ENCODE data around the gene AKAP11.
"Not testable (repeated sequence)": the region's sequence is repeated elsewhere in the genome, so short reads cannot be mapped to it uniquely, and the experiment has no call there.

The AKAP11 gene, protein sequence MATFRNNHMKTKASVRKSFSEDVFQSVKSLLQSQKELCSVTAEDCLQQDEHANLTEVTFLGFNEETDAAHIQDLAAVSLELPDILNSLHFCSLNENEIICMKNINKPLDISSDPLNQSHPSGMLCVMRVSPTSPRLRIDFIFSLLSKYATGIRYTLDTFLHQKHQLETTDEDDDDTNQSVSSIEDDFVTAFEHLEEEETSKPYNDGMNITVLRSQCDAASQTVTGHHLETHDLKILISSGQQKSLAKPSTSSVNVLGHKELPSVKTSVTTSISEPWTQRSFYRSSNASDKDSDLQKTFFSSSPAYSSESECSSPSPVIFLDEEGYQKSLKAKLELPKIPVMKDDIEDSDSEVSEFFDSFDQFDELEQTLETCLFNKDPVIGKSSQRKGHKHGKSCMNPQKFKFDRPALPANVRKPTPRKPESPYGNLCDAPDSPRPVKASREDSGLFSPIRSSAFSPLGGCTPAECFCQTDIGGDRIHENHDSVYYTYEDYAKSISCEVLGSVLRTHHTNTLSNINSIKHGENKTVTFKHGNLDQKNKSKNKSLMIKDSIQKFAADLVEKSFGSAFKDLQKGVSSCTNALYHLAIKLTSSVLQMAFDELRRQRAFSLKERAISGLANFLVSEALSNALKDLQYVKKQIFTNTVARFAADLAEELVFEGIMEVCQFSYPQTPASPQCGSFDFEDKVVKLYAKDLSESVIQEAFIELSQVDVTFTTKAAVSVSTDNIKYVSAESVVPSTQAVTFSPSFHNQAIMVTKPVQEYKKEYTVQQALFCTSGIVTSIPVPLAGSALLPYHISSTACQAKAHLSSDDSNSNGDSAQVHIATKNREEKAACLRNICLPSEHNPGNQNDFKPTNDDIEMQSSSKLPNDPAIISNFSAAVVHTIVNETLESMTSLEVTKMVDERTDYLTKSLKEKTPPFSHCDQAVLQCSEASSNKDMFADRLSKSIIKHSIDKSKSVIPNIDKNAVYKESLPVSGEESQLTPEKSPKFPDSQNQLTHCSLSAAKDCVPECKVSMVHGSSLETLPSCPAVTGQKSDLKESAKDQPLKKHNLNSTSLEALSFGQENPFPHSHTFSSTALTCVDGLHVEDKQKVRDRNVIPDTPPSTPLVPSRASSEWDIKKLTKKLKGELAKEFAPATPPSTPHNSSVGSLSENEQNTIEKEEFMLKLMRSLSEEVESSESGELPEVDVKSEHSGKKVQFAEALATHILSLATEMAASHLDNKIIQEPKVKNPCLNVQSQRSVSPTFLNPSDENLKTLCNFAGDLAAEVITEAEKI (N-terminal part only)

DNA sequence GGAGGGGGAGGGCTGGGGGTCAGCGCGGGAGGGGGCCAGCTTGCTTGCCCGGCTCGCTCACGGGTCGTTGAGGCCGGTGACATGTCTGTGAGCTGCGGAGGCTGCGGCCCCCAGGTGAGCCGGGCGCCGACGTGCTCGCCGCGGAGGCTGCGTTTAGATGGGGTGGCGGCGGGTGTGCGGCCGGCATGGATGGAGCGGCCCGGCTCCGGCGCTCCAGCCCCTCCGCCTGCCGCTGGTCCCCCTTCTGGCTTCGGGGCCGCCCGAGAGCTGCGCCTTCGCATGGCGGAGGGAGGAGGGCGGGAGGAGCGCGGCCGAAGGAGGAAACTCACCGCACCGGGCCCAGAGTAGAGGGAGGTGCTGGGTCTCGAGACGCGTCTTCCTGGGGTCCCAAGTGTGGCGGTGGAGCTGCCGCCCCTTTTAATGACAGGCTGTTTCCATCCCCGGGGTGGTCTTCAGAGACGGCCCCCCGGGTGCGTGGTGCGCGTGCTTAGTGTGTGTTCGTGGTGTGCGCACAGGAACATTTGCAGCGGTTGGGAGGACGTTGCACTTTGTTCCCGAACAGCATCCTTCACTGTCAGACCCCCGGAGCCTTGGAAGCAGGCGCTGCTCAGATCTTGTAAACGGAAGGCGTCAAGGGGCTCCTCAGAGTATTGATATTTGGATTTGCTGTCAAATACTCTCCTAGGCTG is at the start of gene AKAP11:
AKAP11 (plus strand) TSS at position 38 of the 689 bp plus-strand sequence. CDS start 14,197 bp downstream, outside the sequence.
- no peak for TF ChIP-seq ZFX (IDR thresholded peaks at IDR 0.05; ENCODE audit: borderline replicate concordance)
- TF ChIP-seq, protein P1, sequence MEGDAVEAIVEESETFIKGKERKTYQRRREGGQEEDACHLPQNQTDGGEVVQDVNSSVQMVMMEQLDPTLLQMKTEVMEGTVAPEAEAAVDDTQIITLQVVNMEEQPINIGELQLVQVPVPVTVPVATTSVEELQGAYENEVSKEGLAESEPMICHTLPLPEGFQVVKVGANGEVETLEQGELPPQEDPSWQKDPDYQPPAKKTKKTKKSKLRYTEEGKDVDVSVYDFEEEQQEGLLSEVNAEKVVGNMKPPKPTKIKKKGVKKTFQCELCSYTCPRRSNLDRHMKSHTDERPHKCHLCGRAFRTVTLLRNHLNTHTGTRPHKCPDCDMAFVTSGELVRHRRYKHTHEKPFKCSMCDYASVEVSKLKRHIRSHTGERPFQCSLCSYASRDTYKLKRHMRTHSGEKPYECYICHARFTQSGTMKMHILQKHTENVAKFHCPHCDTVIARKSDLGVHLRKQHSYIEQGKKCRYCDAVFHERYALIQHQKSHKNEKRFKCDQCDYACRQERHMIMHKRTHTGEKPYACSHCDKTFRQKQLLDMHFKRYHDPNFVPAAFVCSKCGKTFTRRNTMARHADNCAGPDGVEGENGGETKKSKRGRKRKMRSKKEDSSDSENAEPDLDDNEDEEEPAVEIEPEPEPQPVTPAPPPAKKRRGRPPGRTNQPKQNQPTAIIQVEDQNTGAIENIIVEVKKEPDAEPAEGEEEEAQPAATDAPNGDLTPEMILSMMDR (IDR thresholded peaks at IDR 0.05): no peak
- peak within 1 kb of the TSS; percentile 78 for H3K27ac ChIP-seq

DNA sequence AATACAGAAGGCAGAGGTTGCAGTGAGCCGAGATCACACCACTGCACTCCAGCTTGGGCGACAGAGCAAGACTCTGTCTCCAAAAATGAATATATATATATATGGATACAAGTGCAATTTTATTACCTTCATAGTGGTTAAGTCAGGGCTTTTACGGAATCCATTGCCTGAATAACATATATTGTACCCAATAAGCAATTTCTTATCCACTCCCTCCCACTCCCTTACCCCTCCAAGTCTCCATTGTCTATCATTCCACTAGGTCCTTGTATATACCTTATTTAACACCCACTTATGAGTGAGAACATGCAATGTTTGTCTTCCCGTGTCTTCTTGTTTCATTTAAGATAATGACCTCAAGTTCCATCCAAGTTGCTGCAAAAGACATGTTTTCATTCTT is 48.3 kb upstream of the AKAP11 start:
- H3K27ac ChIP-seq: no peak overlapping the region
- TF ChIP-seq, protein P1 (IDR thresholded peaks at IDR 0.05): no peak
- TF ChIP-seq ZFX (IDR thresholded peaks at IDR 0.05; ENCODE audit: borderline replicate concordance): no peak

DNA sequence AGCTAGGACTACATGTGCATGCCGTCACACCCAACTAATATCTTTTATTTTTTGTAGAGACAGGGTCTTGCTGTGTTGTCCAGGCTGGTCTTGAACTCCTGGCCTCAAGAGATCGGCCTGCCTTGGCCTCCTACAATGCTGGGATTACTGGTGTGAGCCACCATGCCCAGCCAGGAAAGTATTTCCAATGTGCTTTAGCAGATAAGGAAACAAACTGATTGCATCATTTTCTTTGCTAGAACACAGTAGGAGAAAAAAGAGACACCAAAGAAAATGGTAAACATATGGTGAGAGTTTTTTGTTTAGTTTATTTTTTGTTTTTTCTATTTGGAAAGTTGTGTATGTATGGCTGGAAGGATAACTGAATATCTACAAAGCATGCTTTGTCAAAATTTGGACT is 46.9 kb upstream of the AKAP11 start:
- no peak for TF ChIP-seq ZFX (IDR thresholded peaks at IDR 0.05; ENCODE audit: borderline replicate concordance)
- TF ChIP-seq, protein P1 (IDR thresholded peaks at IDR 0.05): no peak
- H3K27ac ChIP-seq: no peak overlapping the region

DNA sequence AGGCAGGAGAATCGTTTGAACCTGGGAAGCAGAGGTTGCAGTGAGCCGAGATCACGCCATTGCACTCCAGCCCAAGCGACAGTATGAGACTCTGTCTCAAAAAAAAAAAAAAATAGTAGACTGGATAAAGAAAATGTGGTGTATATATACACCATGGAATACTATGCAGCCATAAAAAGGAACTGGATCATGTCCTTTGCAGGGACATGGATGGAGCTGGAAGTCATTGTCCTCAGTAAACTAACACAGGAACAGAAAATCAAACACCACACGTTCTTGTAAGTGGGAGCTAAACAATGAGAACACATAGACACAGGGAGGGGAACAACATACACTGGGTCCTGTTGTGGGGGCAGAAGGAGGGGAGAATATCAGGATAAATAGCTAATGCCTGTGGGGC is 45.2 kb upstream of the AKAP11 start:
- not testable (repeated sequence) for H3K27ac ChIP-seq

DNA sequence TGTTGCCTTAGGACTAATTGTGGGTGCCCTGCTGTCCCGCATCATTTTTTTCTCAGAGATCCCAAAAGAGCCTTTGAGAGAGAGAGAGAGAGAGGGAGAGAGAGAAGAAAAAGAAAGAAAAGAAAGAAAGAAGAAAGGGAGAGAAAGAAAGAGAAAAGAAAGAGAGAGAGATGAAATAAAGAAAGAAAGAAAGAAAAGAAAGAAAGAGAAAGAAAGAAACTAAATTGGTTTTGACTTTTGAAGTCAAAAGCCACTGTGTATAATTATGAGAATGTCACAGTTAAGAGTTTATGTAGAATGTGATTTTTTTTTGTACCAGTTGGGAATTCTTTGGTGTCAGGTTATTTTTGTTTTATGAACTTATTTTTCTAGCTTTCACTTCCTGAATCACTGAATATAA is 43.4 kb upstream of the AKAP11 start:
- H3K27ac ChIP-seq: peak overlapping the region; percentile 19; the same call in 1 of the 2 replicates
- TF ChIP-seq, protein P1 (IDR thresholded peaks at IDR 0.05): no peak
- no peak for TF ChIP-seq ZFX (IDR thresholded peaks at IDR 0.05; ENCODE audit: borderline replicate concordance)

DNA sequence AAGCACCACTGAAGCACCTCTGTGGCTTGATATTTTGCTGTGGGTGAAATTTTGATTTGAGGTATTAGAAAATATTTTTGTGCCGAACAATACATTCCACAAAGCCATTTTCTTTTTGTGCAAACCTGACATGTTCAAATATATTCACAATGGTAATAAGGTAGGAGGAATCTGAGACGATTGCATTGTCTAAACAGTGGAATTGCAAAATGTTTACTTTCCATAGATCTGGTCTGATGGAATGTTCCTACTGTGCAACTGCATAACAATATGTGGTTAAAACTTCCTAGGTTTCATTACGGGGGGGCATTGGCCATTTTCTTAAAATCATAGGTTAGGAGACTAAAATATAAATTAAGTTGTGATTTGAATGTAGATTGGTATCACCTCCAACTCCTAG is 42.7 kb upstream of the AKAP11 start:
- no peak for TF ChIP-seq ZFX (IDR thresholded peaks at IDR 0.05; ENCODE audit: borderline replicate concordance)
- TF ChIP-seq, protein P1 (IDR thresholded peaks at IDR 0.05): no peak
- peak overlapping the region; percentile 19; the same call in 1 of the 2 replicates for H3K27ac ChIP-seq

DNA sequence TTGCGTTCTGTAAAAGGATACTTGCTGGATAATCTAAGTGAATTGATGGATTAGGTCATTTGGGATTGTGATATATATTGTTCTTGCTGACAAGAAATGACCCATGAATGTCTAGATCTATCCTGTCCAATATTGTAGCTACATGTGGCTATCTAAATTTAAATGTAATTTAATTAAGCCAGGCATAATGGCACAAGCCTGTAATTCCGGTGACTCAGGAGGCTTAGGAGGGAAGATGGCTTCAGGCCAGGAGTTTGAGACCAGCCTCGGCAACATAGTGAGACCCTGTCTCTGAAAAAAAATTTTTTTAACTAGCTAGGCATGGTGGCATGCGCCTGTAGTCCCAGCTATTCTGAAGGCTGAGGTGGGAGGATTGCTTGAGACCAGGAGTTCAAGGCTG is 39.3 kb upstream of the AKAP11 start:
- TF ChIP-seq, protein P1 (IDR thresholded peaks at IDR 0.05): no peak
- no peak for TF ChIP-seq ZFX (IDR thresholded peaks at IDR 0.05; ENCODE audit: borderline replicate concordance)
- H3K27ac ChIP-seq: no peak overlapping the region

Data from 22Rv1 (cell line).